IMR-90 (cell line): Measurements from ENCODE around the gene GSG1L.

Experiments
- MXI1 ChIP-seq: IDR thresholded peaks from 2 replicates; pipeline ENCODE4 v1.6.1; 2012; ENCODE audit warnings: low read depth, mild to moderate bottlenecking, low read length, moderate library complexity, borderline replicate concordance
- POLR2A ChIP-seq: IDR thresholded peaks from 2 replicates; pipeline ENCODE4 v1.6.1; 2012; ENCODE audit warnings: mild to moderate bottlenecking, low read depth, low read length
- RCOR1 ChIP-seq: IDR thresholded peaks from 2 replicates; pipeline ENCODE4 v1.6.1; 2012; ENCODE audit warnings: mild to moderate bottlenecking, low read length, improper control_type of control experiment; ENCODE audit not compliant: insufficient replicate concordance
- TF ChIP-seq, protein P1 (sequence below): conservative IDR thresholded peaks from 2 replicates; pipeline ENCODE4 v1.5.1; 2012; ENCODE audit warnings: mild to moderate bottlenecking, low read depth, low read length, improper control_type of control experiment
- TF ChIP-seq, protein P2 (sequence below): fragments of 150-350 bp; IDR thresholded peaks from 2 replicates; pipeline ENCODE4 v1.6.1; 2017; ENCODE audit warnings: mild to moderate bottlenecking, antibody characterized with exemption, low read length, low read depth

DNA sequence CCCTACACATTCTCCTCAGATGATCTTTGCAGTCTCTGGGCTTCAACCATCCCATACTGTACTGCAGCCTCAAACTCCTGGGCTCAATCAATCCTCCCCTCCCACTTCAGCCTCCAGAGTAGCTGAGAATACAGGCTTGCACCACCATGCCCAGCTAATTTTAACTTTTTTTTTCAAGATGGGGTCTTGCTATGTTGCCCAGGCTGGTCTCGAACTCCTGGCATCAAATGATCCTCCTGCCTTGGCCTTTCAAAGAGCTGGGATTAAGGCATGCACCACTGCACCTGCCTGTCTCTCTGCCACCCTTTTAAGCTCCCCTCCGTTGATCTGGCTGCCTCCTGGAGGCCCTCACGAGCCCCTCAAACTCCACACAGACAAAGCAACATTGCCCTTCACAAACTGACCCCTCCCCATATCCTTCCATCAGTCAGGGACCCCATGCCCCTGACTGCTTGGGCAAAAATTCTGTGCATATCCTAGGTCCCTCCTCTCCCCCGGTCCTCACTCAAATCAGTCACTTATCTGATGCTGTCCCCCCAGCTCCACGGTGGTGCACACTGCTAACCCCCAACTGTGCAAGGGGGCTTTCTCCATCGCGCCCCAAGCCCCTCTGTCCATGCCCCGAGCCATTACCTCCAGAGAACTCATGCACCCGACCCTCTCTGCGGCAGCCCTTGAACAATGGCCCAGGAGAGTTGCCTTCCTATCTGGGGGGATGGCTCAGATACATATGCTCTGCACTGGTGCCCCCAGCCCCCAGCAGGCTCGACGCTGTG is 260.7 kb downstream of the GSG1L start:
- TF ChIP-seq, protein P1, sequence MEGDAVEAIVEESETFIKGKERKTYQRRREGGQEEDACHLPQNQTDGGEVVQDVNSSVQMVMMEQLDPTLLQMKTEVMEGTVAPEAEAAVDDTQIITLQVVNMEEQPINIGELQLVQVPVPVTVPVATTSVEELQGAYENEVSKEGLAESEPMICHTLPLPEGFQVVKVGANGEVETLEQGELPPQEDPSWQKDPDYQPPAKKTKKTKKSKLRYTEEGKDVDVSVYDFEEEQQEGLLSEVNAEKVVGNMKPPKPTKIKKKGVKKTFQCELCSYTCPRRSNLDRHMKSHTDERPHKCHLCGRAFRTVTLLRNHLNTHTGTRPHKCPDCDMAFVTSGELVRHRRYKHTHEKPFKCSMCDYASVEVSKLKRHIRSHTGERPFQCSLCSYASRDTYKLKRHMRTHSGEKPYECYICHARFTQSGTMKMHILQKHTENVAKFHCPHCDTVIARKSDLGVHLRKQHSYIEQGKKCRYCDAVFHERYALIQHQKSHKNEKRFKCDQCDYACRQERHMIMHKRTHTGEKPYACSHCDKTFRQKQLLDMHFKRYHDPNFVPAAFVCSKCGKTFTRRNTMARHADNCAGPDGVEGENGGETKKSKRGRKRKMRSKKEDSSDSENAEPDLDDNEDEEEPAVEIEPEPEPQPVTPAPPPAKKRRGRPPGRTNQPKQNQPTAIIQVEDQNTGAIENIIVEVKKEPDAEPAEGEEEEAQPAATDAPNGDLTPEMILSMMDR, result no peak
- TF ChIP-seq, protein P2, sequence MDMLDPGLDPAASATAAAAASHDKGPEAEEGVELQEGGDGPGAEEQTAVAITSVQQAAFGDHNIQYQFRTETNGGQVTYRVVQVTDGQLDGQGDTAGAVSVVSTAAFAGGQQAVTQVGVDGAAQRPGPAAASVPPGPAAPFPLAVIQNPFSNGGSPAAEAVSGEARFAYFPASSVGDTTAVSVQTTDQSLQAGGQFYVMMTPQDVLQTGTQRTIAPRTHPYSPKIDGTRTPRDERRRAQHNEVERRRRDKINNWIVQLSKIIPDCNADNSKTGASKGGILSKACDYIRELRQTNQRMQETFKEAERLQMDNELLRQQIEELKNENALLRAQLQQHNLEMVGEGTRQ, result no peak
- TF ChIP-seq RCOR1, result no peak
- TF ChIP-seq MXI1, result no peak
- TF ChIP-seq POLR2A, result no peak
